T47D (cell line): Measurements from ENCODE around the gene IL21R.

Source experiments
- DNase-seq, 2 experiments: peaks; one replicate each; pipeline versions ENCODE4 v3.0.0 to v3.0.0-alpha.2; 2011 to 2012; ENCODE audit warnings: low read depth in 1 of 2, low spot score in 1 of 2
- JUND ChIP-seq: IDR thresholded peaks from 2 replicates; pipeline ENCODE4 v1.6.1; 2012; ENCODE audit warnings: low read depth
- in situ Hi-C: cut with HindIII; loops from 2 replicates; pipeline ENCODE4 v1.10.0; 2016; ENCODE audit warnings: low sequenced_read_pairs, low pct_unique_long_range_greater_than_20kb

The IL21R gene

GRCh38 chr16:27473101-27473900 is 71.3 kb downstream of the IL21R start:
- TF ChIP-seq JUND = no peak
- in situ Hi-C loops = no loop called here
- no peak for DNase-seq

DNA sequence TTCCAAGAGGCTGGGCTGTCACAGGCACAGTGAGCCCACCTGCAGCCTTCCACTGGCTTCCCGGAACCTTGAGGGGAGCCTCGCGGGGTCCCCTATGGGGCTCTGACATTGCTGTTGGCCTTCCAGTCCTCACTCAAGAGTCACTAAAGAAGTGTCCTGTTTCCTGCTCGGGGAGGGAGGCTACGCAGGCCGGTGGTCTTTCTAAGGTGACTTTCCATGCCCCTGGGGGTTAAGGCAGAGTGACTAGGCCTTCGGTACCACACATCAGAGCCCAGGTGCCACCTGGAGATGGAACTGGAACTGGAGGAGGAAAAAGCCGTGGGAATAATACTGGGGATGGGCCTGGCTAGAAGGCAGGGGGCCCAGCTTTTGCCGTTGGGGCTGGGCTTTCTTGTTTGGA is 72.1 kb downstream of the IL21R start:
- TF ChIP-seq JUND = no peak
- in situ Hi-C loops = no loop called here
- no peak for DNase-seq

- no peak for TF ChIP-seq JUND
- in situ Hi-C loops = no loop called here
- DNase-seq = no peak
Measured at GRCh38 chr16:27474921-27475320, 72.9 kb downstream of the IL21R start.

DNA sequence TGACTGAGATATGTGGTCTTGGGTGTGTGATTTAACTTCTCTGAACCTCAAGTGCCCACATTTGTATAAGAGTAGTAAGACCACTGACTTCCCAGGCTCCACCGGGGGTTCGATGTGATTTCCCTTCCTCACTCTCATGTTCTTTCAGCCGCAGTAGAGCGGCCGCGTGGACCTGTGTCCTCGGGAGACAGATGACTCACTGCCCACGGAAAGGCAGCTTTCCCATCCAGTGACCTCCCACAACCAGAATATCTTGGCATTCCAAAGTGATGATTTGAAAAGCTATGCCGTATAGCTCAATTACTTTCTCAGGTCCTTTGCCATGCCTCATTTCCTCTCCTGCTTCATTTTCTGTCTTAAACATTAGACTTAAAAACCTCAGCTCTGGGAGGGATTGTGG is 73.6 kb downstream of the IL21R start:
- TF ChIP-seq JUND = no peak
- in situ Hi-C loops = no loop called here

GRCh38 chr16:27476240-27476639 is 74.3 kb downstream of the IL21R start:
- no peak for TF ChIP-seq JUND
- in situ Hi-C loops = no loop called here
- no peak for DNase-seq

More for the DNA sequence above, 73.6 kb downstream of the IL21R start:
- no peak for DNase-seq

- in situ Hi-C loops = no loop called here
- no peak for TF ChIP-seq JUND
- no peak for DNase-seq
Measured at GRCh38 chr16:27480761-27481160, 78.8 kb downstream of the IL21R start.

GRCh38 chr16:27481282-27481934 is 79.4 kb downstream of the IL21R start:
- in situ Hi-C loops = no loop called here
- DNase-seq = no peak
- no peak for TF ChIP-seq JUND

GRCh38 chr16:27482397-27483087 is 80.6 kb downstream of the IL21R start:
- in situ Hi-C loops = no loop called here
- TF ChIP-seq JUND = no peak
- no peak for DNase-seq

DNA sequence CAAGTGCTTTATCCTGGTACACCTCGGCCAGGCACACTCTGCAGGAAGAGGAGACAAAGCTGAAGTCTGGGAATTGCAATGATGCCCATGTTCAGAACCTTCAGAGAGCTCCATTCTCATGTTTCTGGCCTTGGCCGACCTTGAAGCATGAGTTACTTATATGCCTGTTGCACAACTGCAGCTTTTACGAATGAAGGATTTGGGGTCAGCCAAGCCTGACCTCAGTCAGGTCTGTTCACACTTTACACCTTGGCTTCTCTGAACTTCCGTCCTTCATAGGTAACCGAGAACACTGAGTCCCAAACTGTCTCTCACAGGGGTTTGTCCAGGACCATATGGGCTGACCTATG is 81.1 kb downstream of the IL21R start:
- DNase-seq = no peak
- no peak for TF ChIP-seq JUND
- in situ Hi-C loops = no loop called here

DNA sequence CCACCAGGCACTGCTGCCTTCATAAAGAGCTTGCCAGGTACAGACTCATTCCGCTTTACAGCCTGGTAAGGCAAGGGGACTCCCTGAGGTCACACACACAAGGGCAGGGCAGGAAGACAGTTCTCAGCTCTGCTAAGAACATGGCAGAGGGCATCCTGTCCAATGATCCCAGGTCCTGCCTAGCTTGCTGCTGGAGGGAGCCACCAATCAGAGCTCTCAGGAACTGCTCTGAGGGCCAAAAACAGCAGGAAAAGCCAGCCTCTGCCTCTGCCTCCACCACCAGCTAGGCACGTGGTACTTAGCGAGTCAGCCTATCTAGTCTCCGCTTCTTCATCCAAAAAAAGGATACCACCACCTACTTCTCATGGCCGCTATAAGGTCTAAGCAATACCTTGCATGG is 81.7 kb downstream of the IL21R start:
- in situ Hi-C loops = no loop called here
- no peak for TF ChIP-seq JUND
- no peak for DNase-seq

- no peak for DNase-seq
- in situ Hi-C loops = no loop called here
- no peak for TF ChIP-seq JUND
Measured at GRCh38 chr16:27485126-27485525, 83.2 kb downstream of the IL21R start.

DNA sequence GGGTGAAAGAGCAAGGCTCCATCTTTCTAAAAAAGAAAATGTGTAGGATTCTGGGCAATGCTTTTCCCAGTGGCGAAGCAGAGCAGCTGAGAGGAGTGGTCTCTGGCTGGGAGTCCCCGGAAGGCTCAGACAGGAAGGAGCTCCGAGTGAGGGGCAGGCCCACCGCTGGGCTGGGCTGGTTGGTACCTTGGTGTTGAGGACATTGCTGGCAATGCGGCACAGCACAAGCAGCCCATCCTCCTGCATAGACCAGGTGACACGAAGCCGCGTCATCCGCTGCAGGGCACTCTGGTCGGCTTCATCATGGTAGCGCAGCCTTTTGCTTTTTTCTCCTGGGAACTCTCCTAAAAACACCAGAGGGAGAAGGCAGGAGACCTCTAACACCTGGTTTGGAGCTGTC is 83.8 kb downstream of the IL21R start:
- TF ChIP-seq JUND = no peak
- in situ Hi-C loops = no loop called here
- DNase-seq = no peak

DNA sequence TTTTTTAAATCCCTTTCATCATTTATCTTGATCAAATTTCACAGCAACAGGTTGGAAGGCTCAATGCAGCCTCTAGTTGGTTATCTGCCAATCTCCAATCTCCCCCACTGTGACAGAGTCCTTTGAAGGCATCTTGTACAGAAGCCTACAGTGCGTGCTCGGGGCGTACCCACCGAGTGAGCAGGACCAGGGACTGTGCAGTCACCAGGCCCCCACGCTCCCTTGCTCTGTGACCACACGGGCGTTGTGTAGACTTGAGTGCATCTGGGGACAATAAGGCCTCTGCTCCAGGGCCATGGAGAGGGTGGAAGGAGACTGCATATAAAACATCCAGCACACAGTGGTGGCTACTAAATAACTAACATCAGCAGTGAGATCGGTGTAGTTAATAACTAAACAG is 84.4 kb downstream of the IL21R start:
- no peak for DNase-seq
- no peak for TF ChIP-seq JUND
- in situ Hi-C loops = no loop called here
